ENCODE data around the gene U2AF2.

U2AF2 gene

DNA sequence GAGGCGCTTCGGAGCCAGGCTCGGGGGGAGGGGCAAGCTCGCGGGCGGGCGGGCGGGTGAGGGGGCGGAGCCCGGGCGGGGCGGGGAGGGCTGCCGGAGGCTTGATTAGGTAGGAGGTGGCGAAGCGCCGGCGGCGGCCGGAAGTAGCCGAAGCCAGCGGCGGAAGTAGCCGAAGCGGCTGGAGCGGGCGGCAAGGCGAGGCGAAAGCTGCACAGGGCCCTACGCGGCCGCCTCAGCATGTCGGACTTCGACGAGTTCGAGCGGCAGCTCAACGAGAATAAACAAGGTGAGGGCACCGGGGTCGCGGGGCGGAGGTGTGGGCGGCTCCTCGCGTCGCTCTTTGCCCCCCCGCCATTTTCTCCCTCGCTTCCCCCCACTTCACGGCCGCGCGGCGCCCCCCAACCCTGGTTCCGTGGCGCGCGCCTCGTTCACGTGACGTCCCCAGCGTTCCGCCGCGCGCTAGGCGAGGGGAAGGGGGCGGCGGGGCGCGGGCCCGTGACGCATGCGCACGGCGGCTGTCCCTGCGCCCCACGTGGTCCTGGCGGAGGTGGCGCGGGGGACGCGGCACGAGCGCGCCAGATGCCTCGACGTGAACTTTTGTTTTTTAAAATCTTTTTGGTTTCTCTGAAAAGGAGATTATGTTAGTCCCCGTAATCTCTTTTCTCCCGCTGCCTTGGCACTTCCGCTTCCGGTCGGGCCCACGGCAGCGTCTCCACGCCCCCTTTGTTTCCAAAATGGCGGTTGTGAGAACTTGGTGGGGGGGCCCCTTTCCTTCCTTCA is at the start of gene U2AF2:
TSS of gene U2AF2 (plus strand) at position 168 of the 780 bp plus-strand sequence. CDS start at position 238, 70 bp downstream.
- DNase-seq: peak; percentile 41 to 92

DNA sequence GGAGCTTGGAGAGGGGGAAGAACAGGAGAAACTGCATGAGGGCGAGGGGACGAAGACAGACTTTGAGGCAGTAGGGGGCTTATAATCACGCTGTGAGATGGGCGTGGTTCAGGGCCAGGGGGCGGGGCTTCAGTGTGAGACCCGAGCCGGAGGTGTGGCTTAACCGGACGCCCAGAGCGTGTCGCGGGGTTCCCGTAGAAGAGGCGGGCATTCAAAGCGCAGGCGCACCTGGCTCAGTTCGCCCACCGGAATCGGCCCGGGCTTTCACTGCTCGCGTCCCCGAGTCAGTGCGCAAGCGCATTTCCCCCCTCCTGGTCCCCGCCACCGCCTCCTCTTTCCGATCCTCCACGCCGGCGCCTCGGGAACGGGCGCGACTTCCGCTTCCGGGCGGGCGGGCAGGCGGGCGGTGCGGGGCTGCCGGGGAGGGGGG is 49.6 kb upstream of the U2AF2 start:
- DNase-seq: peak; percentile 86 to 94

DNA sequence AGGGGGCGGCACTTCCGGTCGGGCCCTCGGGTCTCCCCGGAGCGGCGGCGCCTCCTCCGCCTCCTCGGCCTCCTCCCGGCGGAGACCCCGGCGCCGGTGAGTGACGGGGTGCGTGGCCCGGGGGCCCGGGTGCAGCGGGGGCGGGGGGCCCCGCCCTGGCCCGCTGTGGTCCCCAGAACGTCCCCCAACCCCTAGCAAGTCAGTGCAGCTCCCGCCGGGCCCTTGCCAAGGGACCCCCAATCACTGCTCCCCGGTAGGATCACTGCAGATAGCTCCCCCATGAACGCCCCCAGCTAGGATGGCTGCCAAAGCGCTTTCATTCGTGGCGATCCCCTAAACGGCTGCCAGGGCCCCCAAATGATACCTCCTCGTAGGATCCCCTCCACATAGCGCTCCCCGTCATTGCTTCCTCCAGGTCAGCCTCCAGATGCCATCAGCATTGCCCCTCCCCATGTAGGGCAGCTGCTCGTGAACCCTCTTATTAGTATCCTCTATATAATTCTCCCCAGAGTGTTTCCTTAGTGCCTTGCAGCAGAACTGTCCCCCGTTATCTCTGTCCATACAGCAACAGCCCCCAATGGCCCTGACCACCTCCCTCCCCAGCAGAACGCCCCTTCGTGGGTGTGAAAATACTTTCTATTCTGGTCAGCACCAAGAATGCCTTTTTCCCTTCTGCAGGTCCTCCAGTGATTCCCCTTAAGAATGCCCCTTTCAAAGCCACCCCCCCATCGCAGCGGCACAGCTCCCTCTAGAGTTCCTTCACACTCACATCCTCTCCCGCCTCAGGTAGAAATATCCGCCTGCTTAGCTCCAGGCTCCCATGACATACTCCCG is 49.0 kb upstream of the U2AF2 start, which contains the start of gene ZNF865:
TSS of gene ZNF865 (plus strand) at position 11 of the 834 bp plus-strand sequence. CDS start 7,972 bp downstream, outside the sequence.
- DNase-seq: peak; percentile 41 to 69

DNA sequence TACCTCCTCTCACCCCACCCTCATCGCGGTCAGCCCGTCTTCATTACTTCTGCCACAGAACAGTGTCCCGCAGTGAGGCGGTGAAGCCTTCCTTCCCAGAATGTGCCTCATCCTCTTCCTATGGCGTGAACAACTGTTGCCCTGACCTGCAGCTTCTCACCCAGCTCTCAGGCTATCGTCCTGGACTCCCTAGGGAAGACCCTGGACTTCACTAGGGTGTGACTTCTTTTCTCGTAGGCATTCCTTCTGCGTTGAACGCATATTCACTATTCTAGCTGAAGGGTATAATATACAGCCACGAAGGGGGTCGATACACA is 48.4 kb upstream of the U2AF2 start:
- no peak for DNase-seq

DNA sequence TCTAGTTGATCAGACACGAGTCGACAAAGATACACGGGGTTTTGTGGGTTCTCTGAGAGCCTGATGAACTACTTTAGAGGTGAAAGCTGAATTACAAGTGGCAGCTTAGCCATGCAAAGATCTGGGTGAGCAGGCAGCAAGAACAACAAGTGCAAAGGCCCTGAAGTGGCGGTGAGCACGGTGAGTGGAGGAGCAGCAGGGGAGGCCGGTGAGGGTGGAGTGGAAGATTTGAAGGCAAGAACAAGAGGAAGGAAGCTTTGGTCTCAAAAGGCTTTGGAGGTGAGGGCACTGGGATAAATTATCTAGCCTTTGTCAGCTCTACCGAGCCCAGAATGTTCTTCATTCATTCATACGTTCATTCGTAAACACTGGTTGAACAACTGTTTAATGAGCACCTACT is 48.0 kb upstream of the U2AF2 start:
- DNase-seq: no peak

DNA sequence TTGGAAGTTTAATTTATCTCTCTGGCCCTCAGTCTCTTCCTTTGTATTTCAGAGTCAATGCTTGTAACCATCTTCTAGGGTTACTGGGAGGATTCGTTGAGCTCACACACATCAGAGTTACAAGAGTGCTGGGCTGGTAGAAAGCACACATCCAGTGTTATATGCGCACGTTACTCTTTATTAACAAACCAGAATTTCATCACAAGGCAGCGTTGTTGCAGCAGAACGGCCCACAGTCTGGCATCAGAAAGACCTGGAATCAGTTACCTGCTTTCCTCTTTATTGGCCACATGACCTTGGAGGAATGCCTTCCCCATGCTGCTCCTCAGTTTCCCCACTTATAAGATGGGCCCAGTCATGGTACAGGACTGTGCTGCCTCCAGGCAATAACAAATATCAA is 45.5 kb upstream of the U2AF2 start:
- no peak for DNase-seq

DNA sequence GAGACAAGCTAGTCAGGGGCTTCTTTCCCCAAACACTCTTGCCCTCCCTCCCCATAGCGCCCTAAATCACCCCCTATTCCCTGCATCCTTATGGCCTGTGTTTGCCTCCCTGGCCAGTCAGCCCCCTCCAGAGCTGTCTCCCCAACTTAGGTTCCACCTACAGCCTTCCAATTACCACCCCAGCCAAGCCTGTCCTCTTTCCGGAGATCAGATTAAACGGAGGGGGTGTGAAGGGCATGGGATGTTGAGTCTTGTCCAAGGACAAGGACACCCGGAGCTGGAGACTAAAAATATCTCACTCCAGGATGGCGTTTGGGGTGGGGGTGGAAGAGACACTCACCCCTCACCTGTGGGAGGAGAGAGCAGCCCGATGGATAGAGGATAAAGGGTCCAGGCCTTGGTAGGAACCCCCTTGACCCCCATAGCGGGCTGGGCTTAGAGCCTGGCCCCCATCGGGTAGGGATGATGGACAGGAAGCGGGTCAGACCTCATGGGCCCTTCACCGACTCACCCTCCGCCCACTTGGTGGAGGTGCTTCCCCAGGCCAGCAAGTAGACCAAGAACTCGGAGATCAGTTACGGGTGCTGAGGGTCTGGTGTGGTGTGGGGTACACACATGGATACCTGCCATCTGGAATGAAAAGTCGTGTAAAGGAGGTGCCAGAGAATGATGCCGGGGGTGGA is 43.4 kb upstream of the U2AF2 start:
- DNase-seq: no peak

DNA sequence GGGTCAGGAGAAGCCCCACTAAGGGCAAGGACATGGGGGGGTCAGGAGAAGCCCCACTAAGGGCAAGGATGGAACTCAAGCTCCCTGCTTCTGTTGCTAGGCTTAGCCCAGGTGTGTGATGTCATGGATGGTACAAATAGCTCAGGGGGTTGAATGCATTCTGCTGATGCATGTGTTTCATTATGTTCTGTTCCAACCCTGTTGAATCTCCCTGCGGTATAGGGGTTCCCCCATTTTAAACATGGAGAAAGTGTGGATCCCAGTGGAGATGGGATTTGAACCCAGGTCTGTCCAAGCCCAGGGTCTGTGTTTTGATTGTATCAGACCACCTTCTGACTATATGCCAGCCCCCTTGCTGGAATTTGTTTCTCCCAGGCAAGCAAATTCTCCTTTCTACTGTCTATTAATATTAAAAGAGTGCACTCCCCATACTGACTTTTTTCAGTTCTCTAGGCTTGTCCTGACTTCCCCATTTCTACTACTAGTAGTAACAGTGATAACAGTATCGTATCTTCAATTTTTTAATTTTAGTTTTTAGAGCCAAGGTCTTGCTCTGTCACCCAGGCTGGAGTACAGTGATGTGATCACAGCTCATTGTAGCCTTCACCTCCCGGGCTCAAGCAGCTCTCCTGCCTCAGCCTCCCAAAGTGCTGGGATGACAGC is 42.7 kb upstream of the U2AF2 start:
- DNase-seq: no peak

DNA sequence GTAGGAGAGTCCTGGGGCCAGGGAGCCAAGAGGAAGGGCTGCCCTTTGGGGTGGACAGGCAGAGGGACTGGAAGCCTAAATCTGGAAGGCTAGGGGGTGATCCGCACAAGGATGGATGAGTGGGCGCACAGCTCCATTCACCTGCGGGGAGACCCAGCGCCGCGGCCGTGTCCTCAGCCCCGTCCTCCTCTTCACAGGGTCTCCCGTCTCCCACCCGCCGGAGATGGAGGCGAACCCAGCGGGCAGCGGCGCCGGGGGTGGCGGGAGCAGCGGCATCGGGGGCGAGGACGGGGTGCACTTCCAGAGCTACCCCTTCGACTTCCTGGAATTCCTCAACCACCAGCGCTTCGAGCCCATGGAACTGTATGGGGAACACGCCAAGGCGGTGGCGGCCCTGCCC is 41.4 kb upstream of the U2AF2 start:
- DNase-seq: no peak

DNA sequence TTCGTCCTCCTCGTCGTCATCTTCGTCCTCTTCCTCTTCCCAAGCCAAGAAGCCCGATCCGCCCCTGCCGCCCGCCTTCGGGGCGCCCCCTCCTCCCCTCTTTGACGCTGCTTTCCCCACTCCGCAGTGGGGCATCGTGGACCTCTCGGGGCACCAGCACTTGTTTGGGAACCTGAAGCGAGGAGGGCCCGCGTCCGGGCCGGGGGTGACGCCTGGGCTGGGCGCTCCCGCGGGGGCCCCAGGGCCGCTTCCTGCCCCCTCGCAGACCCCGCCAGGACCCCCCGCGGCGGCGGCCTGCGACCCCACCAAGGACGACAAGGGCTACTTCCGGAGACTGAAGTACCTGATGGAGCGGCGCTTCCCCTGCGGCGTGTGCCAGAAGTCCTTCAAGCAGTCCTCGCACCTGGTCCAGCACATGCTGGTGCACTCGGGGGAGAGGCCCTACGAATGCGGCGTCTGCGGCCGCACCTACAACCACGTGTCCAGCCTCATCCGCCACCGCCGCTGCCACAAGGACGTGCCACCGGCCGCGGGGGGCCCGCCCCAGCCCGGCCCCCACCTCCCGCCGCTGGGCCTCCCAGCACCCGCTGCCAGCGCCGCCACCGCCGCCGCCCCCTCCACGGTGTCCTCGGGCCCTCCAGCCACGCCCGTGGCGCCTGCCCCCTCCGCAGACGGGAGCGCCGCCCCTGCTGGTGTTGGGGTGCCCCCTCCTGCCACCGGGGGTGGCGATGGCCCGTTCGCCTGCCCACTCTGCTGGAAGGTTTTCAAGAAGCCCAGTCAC is 40.7 kb upstream of the U2AF2 start:
- DNase-seq: no peak

DNA sequence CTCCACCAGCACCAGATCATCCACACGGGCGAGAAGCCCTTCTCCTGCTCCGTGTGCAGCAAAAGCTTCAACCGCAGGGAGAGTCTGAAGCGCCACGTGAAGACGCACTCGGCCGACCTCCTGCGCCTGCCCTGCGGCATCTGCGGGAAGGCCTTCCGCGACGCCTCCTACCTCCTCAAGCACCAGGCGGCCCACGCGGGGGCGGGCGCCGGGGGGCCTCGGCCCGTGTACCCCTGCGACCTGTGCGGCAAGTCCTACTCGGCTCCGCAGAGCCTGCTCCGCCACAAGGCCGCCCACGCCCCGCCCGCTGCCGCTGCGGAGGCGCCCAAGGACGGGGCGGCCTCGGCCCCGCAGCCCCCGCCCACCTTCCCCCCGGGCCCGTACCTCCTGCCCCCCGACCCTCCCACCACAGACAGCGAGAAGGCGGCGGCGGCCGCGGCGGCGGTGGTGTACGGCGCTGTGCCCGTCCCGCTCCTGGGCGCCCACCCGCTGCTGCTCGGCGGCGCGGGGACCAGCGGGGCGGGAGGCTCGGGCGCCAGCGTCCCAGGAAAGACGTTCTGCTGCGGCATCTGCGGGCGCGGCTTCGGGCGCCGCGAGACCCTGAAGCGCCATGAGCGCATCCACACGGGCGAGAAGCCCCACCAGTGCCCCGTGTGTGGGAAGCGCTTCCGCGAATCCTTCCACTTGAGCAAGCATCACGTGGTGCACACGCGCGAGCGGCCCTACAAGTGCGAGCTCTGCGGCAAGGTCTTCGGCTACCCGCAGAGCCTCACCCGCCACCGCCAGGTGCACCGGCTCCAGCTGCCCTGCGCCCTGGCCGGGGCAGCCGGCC is 39.9 kb upstream of the U2AF2 start:
- DNase-seq: no peak

DNA sequence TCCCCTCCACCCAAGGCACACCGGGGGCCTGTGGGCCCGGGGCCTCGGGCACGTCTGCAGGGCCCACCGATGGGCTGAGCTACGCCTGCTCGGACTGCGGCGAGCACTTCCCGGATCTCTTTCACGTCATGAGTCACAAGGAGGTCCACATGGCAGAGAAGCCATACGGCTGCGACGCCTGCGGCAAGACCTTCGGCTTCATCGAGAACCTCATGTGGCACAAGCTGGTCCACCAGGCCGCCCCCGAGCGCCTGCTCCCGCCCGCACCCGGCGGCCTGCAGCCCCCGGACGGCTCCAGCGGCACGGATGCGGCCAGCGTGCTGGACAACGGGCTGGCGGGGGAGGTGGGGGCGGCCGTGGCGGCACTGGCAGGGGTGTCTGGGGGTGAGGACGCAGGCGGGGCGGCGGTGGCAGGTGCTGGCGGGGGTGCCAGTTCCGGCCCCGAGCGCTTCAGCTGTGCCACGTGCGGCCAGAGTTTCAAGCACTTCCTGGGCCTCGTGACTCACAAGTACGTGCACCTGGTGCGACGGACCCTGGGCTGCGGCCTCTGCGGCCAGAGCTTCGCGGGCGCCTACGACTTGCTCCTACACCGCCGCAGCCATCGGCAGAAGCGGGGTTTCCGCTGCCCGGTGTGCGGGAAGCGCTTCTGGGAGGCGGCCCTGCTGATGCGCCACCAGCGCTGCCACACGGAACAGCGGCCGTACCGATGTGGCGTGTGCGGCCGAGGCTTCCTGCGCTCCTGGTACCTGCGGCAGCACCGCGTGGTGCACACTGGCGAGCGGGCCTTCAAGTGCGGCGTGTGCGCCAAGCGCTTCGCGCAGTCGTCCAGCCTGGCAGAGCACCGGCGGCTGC is 39.1 kb upstream of the U2AF2 start:
- DNase-seq: no peak

DNA sequence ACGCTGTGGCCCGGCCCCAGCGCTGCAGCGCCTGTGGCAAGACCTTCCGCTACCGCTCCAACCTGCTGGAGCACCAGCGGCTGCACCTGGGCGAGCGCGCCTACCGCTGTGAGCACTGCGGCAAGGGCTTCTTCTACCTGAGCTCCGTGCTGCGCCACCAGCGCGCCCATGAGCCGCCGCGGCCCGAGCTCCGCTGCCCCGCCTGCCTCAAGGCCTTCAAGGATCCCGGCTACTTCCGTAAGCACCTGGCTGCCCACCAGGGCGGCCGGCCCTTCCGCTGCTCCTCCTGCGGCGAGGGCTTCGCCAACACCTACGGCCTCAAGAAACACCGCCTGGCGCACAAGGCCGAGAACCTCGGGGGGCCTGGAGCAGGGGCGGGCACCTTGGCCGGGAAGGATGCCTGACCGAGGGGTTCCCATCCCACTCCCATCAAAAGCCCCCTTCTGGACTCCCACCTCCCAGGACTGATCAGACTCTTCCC is 38.4 kb upstream of the U2AF2 start:
- no peak for DNase-seq

DNA sequence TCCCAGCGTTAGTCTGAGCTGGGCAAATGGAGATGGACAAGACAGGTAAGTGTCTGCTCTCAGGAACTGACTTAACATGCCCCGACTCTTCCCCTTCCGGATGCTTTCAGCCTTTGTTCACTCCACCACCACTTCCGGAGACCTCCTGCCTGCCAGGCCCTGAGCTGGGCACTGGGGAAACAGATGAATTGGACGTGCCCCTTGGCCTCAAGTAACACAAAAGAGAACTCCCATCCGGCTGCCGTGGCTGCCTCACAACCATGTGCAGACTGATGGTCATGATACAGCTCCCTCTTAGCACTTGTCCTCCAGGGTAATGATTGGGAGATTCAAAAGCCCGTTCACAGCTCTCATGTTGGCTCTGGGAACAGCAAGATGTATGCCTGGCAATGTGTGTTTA is 37.4 kb upstream of the U2AF2 start:
- no peak for DNase-seq

DNA sequence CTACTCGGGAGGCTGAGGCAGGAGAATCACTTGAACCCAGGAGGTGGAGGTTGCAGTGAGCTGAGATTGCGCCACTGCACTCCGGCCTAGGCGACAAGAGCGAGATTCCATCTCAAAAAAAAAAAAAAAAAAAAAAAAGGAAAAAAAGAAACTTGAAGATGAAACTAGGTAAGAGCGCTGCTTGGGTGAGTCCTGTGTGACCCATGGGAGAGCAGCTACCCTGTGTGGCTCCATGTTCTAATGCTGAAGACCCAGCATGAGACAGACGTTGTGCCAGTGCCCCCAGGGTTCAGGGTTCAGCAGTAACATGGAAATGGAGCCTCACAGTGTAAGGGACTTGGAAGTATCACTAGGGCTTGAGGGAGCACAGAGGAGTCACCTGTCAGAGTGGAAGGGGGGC is 36.4 kb upstream of the U2AF2 start:
- no peak for DNase-seq

DNA sequence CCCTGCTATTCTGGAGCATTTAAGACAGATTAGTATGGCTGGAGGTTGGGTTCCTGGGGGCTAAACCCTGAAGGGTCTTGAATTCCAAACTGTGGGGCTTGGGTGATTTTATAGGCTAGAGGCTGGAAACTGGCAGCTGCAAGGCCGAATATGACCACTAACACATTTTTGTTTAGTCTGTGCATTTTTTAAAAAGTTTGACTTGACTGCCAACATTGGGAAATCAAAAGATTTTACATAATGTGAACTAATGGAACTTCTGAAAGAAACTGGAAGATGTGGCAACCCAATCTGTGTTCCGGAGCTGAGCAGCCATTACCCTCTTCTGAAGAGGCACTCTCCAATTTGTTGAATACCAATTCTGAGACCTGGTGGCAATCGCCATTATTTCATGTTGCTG is 35.5 kb upstream of the U2AF2 start:
- no peak for DNase-seq

DNA sequence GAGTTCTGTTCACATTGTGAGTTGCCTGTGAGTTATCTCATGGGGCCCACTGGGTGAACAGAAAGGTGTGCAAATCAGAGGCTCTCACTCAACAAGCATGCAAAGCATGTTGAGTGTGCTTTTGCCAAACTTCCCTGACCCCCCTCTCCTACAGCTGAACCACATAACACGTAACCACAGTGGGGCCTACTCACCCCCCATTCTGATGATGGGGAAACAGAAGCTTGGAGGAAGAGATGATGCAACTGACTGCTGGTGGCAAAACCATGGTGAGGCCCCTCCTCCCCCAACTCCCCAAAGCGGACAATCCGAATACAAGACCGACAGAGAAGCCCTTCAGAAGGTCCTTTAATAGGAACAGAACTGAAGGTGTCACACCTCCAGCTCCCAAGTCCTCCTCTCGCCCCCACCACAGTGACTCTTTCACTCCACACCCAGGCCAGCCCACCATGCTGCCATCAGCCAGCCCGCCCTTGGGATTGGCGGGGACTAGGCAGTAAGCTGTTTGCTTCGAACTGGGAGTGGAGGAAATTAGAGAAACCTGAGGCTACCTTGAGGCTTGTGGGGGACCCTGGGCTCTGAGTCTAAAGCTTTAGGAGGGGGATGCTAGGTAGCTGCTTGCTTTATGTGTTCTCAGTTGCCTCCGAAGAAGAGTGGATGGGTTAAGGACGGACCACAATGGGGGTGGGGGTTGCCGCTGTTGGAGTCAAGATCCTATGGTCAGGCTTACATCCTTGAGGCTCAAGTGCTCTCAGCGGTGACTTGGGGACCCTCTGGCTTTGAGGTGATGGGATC is 34.2 kb upstream of the U2AF2 start:
- DNase-seq: no peak

DNA sequence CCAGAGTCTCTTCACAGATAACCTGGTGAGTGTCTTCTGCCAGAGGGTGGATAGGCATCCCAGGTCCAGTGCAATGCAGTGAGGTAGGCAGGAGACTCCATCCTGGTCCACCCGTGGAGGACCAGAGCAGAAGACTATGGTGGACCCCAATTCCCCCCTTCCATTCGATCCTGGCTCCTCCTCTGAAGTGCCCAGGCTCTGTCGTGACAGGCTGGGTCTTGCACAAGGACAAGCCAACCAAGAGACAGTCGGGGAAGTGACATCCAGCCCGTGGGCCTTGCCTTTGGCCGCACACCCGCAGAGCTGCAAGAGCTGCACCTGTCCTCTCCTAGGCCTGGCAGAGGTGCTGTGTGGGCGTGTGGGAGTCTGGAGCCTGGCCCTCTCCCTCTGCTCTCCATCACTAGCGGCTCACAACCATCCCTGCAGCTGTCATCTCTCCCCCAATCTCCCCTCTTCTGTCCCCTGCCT is 33.6 kb upstream of the U2AF2 start:
- DNase-seq: no peak

DNA sequence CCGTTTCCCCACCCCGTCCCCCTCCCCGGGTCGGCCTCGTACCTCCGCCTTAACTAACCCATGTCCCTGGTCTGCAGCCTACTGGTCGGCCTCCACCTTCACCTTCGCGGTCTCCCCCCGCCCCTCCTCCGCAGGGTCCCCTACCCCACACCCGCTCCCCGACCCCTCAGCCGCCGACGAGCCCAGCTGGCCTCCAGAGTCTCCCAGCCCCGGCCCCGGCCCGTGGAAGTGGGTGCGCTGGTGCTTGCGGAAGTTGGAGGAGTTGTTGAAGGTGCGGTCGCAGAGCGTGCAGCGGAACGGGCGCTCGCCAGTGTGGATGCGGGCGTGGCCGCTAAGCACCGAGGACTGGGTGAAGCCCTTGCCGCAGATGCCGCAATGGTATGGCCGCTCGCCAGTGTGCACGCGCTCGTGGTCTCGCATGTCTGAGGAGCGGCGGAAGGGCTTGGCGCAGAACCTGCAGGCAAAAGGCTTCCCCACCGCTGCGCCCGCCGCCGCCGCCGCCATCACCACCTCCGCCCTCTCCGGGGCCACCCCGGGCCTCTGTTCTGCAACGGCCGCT is 33.1 kb upstream of the U2AF2 start:
- DNase-seq: no peak

Measured in hippocampal formation (tissue), 2 donors.